GM19023 (cell line): ENCODE data around the gene C14orf119.

ENCODE experiments used
- ATAC-seq: cut with Tn5 transposase; IDR thresholded peaks from one replicate; pipeline ENCODE4 v1.9.1; 2021; ENCODE audit warnings: mild to moderate bottlenecking, moderate library complexity; ENCODE audit not compliant: unreplicated experiment

The C14orf119 gene

GRCh38 chr14:23086565-23086964 lies 8.7 kb upstream of the C14orf119 start:
- no peak for ATAC-seq

GRCh38 chr14:23089498-23090253 lies 5.6 kb upstream of the C14orf119 start:
- no peak for ATAC-seq

GRCh38 chr14:23090254-23090636 lies 5.1 kb upstream of the C14orf119 start:
- no peak for ATAC-seq

- ATAC-seq = no peak
Observed at GRCh38 chr14:23091294-23092225, 3.7 kb upstream of the C14orf119 start.

GRCh38 chr14:23093104-23093503 lies 2.2 kb upstream of the C14orf119 start:
- no peak for ATAC-seq

- no peak for ATAC-seq
Observed at GRCh38 chr14:23093526-23093925, 1.8 kb upstream of the C14orf119 start.

- no peak for ATAC-seq
Observed at GRCh38 chr14:23093991-23094665, 1.2 kb upstream of the C14orf119 start.

GRCh38 chr14:23094666-23095195 lies 574 bp upstream of the C14orf119 start, which contains the start of gene ACIN1:
Gene ACIN1, minus strand, starts transcription at chr14:23095136. Its CDS starts 24 bp downstream, at chr14:23095112.
- peak; percentile 39 for ATAC-seq

GRCh38 chr14:23097786-23098185 lies 2.5 kb downstream of the C14orf119 start:
- no peak for ATAC-seq

GRCh38 chr14:23099212-23099861 lies 4.0 kb downstream of the C14orf119 start:
- ATAC-seq = no peak

- no peak for ATAC-seq
Observed at GRCh38 chr14:23101213-23101970, 6.1 kb downstream of the C14orf119 start.

GRCh38 chr14:23101986-23102625 lies 6.8 kb downstream of the C14orf119 start:
- ATAC-seq = no peak

GRCh38 chr14:23102801-23103200 lies 7.5 kb downstream of the C14orf119 start:
- ATAC-seq = no peak

GRCh38 chr14:23103581-23103980 lies 8.3 kb downstream of the C14orf119 start:
- no peak for ATAC-seq

- ATAC-seq = no peak
Observed at GRCh38 chr14:23104070-23104590, 8.8 kb downstream of the C14orf119 start.

GRCh38 chr14:23104591-23105347 lies 9.5 kb downstream of the C14orf119 start, which contains the start of gene CIROP:
Gene CIROP, minus strand, starts transcription at chr14:23104989. Its CDS starts 69 bp downstream, at chr14:23104920.
- no peak for ATAC-seq

- ATAC-seq = no peak
Observed at GRCh38 chr14:23105348-23105824, 10.1 kb downstream of the C14orf119 start.

GRCh38 chr14:23106747-23107045 lies 11.4 kb downstream of the C14orf119 start:
- ATAC-seq = no peak
